Suppressor macrophage (primary cell): ENCODE results near the gene PDE6H.

Source experiments
- DNase-seq, 4 experiments: peaks; one replicate each; pipeline ENCODE4 v3.0.0-alpha.2; 2020 to 2022
- total RNA-seq, 17 experiments: gene quantifications; one replicate each; lab custom pipeline; 2026; ENCODE audit warnings: mixed read lengths in 6 of 17, inconsistent platforms in 3 of 17; lab: John Stamatoyannopoulos, UW

PDE6H gene
- 0.06 to 5.8 (median 0.37) reads per million in 17 experiments for total RNA-seq

DNA sequence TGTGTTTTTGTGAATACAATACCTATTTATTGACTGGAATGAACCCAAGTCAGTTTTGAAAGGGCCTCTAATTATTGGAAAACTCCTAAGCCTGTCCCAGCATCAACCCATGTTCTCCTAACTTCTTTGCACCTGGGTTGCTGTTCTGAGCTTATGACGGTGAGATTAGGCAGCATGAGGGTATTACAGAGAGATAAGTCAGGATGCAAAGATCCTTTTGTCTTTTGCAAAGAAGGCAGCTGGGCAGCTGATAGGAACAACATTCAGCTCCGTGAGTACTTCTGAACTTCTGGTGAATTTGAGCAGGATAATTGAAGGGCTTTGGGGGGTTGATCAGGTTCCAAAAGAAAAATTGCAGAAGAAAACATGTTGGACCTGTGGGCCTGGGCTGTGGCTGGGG, at the start of gene PDE6H:
Gene PDE6H (plus strand): TSS at position 227 of the 400 bp plus-strand sequence. CDS start 4,971 bp downstream, outside the sequence.
- no peak for DNase-seq

DNA sequence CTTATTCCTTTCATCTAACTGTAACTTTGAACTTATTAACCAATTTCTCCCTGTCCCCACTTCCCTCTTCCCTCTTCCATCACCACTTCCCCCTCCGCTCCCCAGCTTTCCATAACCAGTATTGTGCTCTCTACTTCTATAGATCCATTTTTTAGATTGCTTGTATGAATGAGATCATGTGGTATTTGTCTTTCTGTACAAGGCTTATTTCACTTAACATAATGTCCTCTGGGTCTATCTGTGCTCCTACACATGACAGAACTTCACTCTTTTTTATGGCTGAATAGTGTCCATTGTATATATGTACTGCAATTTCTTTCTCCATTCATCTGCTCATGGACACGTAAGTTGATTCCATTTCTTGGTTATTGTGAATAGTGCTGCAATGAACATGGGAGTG, 48.9 kb upstream of the PDE6H start:
- DNase-seq = peak; percentile 4 to 29 (median 24)

DNA sequence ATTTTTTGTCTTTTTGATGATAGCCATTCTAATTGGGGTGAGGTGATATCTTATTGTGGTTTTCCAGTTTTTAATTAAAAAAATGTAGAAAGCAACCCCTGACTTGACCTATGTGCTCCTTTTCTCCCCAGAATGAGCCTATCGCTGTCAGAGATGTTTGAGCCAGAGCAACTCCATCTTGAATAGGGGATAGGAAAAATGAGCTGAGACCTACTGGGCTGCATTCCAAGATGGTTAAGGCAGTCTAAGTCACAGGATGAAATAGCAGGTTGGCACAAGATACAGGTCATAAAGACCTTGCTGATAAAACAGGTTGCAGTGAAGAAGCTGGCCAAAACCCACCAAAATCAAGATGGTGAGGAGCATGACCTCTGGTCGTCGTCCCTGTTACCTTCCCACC, 48.3 kb upstream of the PDE6H start:
- no peak for DNase-seq

DNA sequence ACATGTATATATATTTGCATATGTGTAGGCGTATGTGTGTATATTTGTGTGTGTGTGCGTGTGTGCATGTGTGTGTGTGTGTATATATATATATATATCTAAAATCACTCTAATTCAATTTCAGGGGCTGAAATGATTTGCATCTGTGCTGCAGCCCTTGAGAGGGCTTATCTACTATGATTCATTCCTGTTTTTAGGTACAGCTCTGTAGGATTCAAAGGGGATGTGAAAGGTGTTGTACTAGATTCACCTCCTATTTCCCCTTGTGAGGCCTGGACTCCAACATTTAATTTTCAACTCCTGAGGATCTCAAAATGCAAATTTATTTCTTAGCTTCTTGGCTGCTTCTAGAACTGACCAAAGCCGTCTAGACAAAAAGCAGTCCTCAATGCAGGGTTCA, 45.6 kb upstream of the PDE6H start:
- no peak for DNase-seq

DNA sequence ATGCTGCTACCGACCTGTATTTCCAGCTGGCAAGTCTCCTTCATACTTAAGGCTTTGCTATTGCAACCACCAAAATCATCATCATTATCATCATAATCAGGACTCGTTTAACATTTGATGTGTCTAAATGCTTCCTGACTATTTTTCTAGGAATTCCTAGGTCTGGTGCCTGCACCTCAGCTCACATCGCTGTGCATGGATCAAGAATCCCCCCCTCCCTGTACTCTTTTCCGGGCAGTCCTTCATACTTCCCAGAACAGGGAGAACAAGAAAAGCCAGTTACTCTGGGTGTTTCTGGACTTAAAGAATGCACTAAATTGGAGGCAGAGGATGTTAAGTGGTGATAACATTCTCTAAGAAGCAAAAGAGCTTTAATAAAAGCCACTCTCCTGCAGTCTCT, 43.9 kb upstream of the PDE6H start:
- no peak for DNase-seq

DNA sequence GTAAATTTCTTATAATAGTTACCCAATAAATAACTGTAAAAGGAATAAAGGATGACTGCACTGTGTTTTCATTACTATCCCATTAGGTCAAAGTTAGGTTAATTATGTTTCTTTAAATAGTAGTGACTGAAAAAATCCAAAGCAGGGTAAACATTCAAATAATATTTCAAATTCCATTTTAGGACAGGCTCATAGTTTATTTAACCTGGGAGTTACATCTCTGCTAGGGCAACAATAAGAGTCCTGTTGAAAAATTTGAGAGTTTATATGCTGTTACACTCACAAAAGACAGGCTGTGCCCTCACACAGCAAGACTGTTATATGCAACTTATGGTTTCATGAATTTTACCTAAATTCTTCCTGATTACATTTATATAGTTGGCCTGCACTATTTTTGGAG, 42.5 kb upstream of the PDE6H start:
- no peak for DNase-seq

DNA sequence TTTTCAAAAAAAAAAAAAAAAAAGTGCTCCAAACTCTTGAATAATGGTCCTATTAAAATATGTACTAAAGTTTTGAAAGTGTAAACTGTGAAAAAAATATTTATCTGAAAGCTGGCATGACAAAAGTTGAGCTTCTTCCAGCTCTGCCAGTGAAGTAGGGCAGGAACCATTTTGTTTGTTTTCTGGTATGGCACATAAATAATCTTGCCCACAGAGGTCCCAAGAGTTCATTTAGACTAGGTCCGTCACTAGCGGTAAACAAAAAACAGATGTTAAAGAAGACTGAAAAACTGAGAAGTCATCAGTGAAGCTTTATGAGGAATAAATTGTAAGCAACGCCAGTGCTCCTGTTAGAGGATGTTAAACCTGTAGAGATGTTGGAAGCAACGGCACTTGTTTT, 41.5 kb upstream of the PDE6H start:
- no peak for DNase-seq

DNA sequence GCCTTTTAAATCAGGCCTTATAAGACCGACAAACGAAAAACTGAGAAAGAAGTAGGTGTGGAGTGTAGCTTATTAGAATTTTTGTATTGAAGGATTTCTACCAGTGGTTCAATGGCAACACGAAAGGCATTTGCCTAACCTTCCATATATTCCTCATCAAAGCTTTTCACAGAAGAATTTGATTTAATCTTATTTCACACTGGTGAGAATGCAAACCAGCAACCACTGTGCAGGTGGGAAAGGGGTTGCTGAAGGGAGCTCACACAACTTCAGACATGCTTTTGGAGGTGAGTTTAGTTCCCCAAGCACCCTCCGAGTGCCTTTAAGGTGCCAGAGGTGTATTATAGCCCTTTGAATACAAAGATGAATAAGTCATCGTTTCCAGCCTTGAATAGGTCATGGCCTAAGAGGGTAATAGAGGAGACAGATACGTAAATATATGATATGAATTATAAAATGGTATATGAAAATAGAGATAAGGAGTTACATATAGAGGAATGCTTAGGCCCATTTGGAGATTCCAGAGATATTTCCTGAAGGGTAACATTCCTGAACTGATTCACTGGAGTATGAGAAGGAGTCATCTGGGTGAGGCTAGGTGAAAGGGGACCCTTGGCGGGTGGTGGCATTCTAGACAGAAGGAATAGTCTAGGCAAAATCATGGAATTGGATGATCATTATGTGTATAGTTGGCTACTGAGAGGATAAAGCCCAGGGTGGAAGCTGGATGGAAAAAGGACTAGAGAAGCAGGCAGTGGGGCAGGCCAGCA, 40.9 kb upstream of the PDE6H start:
- no peak for DNase-seq

DNA sequence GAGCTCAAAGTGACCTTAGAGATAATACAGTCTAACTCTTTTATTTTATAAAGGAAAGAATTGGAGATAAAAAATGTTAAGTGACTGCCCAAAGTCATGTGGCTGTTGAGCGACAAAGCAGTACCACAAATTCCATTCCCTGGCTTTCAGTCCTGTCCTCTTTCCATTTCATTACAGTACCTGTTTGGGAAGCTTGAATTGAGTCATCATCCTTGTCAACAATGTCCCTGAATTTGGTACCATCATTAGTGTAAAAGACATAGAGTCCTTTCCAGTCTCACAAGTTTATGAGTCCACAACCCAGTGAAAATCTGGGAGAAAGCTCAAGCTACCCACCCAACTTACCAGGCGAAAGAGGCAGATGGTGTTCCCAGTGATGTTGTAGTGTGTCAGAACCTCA, 38.3 kb upstream of the PDE6H start:
- DNase-seq = no peak

DNA sequence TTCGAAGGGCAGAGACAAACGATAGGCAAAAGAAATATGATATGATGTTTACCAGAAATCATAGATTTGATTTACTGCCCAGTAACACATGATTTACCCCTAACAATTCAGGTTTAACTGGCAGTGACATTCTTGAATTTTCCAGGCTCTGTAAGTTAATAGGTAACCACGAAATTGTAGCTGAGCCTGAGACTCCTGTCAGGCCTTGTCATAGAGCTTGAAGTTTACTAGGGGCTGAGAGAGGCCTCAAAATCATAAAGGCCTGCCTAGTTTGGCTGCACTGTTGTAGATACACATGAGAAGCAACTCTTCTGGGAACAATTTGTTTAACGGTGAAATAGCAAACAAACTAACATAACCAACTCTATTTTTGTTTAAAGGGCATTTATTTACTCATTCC, 37.8 kb upstream of the PDE6H start:
- no peak for DNase-seq

DNA sequence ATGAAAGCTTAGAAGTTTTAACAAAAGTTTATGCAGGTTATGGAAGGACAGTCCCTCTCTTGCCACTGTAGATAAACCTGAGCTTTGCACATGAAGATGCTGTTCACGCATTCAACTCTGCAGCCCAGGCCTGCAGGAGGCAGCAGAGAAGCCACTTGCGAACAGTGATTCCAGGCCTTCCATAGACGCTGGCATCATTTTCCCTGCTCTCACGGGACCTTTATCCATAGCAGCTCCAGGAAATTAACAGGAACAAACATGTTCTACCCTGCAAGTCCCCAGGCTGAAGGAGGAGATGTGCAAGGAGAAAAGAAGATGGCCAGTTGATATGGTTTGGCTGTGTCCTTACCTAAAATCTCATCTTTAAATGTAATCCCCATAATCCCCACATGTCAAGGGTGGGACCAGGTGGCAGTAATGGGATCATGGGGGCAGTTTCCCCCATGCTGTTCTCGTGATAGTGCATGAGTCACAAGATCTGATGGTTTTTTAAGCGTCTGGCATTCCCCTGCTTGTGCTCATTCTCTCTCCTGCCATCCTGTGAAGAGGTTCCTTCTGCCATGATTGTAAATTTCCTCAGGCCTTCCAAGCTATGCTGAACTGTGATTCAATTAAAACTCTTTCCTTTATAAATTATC, 36.5 kb upstream of the PDE6H start:
- peak in 3 of 4 experiments; percentile 19 to 55 (median 42) for DNase-seq

DNA sequence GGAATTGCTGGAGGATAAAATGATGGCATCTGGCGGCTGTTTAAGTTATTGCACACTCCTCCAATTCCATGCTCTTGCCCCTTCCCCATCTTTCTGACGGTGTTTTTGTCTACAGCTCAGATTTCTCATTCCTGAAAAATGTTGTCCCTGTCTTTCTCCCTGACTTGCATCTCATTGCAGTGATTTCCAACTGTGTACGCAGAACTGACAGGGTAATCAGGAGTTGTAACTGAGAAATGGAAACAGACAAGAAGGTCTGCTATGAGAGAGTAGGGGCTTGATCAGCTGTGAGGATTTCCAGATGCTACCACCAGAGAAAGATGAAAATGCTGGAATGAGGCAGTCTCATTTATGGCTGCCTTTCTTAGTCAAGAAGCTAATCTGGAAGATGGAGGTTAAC, 35.8 kb upstream of the PDE6H start:
- DNase-seq = no peak

DNA sequence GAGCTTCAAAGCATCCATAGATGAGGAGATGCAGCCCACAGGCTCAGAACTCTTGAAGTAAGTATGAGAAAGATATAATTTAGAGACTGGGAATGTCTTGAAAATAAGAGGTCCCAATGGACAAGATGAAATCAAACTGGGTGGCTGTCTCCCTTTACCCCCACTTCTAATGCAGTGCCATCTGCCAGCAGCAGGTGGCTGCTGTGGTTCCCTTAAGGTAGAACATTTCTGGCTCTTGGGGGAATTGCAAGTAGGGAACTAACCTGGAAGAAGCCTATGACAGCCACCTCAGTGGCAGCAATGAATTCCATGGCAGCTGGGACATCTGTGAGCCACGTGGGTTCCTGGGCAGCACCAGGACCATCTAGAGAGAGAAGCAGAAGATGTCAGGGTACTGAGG, 35.2 kb upstream of the PDE6H start:
- peak in 3 of 4 experiments; percentile 7 to 30 (median 29) for DNase-seq

DNA sequence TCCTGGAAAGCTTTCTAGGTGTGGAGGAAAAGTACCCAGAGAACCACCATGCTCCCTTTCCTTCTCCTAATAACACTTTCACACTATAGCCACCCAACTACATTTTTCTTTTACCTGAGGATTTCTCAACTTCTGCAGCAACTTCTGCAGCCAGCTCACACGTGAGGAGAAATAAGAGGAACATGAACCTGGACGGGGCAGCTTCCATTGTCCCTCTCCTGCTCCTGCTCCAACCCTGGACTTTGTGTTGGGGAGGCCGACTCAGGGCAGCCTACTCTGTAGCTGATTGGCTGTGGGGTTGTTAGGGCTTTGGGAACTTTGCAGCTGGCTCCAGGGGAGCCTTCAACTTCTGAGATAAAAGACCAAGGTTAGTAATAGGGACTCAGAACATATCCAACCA, 34.5 kb upstream of the PDE6H start, which contains the start of gene ERP27:
Gene ERP27 (minus strand): TSS at position 237 of the 400 bp plus-strand sequence. CDS start 29 bp downstream, at position 208.
- no peak for DNase-seq

DNA sequence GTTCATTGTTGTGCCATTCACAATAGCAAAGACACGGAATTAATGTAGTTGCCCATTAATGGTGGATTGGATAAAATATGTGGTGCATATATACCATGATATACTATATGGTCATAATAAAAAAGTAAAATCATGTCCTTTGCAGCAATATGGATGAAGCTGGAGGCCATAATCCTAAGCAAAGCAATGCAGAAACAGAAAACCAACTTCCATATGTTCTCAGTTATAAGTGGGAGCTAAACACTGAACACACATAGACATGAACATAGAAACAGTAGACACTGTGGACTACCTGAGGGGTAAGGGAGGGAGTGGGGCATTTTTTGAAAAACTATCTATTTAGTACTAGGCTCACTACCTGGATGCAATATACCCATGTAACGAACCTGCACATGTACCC, 31.5 kb upstream of the PDE6H start:
- no peak for DNase-seq

DNA sequence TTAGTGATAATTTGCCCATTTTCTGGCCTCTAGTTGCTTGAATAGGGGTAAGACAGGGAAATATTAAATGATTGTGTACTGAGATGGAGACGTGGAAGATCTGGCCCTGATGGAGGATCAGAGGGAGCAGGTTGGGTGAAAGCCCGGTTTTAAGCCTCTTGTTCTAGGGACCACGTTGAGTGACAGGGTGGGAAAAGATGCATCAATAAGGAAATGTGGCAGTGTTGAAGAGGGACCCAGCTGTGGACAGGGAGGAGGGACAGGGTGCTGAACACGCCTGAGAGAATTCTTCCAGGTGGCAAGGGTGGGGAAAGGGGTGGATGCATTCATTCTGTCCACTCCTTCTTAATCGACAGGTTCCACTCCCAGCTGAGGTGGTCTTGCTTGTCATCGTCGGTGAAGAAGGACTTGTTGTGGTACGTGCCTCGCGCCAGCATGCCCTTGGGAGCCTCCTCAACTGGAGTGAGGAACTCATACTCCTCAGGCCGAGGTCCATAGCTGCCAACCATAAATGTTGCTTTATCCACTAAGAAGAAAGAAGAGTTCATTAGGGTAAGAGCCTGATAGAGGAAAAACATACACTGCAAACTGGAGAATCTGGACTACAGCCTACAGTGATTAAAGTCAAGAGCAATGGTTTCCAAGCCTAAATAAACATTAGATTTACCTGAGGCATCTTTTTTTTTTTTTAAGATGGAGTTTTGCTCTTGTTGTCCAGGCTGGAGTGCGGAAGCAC, 30.5 kb upstream of the PDE6H start:
- DNase-seq = no peak

DNA sequence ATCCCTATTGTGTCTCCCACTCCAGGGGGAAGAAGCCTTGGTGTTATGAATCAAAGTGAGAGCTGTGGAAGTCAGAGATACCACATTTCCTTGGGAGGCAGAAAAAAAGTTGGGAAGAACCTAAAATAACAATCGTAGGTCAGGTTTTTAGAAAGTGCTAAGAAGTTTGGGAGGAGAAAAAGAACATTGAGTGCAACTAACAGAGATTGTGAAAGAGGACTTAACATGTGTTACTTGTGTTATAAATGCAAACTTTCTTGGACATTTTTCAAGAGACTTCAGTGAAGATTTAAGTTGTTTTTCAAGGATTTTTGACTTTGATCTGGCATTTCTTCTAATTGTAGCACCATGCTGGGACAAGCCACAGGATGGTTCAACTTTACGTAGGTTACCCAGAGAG, 26.7 kb upstream of the PDE6H start:
- no peak for DNase-seq

DNA sequence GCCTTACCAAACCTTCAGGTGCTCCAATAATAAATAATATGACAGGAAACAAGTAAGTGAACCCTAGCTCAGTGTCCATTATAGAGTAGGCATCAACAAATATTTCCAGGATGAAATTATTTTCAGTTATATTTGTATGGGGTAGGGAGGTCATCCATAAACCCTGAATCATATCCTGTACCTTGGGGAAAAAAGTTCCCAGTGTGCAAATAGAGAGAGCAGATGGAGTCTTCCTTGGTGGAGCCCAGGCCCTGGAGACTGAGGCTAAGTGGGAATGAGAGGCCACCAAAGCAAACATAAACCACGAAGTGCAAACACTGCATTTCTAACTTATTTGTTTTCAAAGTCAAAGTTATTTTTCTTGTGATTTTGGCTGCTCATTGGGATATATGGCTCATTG, 26.0 kb upstream of the PDE6H start:
- DNase-seq = no peak

DNA sequence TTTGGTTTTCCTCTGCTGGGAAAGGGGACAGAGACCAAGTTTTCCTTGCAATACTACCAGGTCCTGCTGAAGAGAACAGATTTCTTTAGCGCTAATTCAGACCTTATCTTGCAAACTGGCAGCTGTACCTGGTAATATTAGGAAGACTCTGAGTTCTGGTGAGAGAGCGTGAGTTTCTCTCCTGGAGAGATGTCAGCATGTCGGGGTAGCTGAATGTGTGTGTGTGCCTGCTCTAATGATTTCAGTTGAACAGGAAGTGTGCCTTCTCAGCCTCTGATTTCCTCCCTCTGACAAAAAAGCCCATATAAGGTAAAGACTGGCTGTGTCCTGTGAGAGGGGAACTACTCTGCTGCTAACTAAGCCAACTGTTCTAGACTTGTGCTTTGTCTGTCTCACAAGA, 24.2 kb upstream of the PDE6H start:
- peak; percentile 73 to 92 (median 85) for DNase-seq

DNA sequence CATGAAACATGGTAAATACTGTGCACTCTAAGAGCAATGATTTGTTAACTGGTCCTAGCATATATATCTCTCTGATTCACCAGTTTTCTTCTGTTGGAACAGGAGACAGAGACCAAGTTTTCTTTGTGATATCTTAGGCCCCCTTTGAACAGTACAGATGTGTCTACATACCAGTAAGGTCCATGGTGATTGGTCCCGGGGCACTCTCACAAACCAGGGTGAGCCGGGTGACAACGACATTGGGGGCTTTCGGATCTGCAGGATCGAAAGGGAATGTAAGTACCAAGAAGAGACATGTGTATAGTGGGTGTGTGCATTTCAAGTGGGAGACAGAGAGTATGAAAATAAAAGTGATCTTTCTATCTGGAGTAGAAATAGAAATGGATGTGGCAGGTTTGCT, 23.2 kb upstream of the PDE6H start:
- no peak for DNase-seq

DNA sequence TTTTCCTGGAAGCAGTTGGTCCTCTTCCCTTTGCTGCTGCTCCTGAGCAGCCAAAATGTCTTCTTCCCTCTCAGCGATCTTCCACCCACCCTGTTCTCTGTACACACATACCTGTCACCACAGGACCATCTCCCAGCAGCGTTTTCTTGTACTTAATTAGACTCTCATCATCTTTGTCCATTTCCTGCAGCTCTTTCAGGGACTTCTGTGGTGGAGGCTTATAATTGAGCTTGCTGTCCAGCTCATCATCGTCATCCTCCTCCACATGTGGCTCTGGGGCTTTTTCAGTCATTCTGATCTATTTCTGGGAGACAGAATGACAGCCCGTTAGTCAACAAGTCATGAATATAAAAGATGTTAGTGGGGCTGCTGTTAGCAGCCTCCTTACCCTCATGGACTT, 22.4 kb upstream of the PDE6H start:
- DNase-seq = peak in 1 of 4 experiments; percentile 35

DNA sequence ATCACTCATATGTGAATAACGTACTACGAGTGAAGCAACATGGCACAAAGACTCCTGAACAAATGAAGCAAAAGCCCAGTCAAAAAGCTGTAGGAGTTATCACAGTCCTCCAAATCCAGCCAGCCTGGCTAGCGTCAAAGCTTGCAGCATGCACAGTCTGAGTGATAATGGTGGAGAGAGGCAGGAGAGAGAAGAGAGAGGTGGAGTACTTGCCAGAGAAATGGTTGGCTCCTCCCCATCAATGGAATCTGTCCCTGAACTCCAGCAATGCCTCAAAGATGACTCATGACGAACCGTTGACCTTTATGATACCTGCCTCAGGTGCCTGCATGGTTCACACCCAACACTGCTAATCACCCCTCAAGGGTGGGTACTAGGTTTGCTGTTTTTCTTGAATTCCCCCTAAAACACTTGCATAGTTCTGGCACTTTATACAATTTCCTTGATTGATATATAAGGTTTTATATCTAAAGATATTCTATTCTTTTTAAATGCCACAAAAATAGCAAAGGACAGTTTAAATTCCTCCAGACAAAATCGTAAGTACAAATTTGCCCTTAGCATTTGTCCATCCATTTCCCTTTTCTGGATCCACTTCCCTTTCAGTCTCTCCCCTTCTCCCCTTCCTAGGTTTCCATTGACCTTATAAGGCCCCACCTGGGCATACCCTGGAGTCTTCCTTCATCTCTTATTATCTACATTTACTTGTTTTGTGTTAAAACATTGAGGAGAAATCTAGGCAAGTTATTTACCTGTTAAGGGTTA, 21.7 kb upstream of the PDE6H start:
- no peak for DNase-seq

DNA sequence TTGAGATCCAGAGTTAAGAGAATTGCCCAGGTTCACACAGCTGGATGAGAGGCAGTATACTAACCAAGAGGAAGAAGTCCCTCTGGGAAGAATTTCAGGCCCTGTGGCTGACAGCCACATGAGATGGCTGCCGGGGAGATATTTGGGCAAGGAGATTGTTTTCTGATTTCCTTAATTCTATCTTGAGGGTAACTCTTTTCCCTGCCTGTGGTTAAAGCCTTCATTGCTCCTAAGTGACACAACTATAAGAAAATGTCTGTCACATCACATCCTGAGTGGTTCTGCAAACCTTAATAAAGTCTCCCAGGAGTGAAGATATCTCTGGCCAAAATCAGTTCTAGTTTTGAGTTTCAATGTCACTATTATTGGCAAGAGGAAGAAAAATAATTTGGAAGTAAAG, 21.0 kb upstream of the PDE6H start:
- DNase-seq = no peak
